GM18517 (cell line): ENCODE measurements around the gene ORM1.
"Not testable (repeated sequence)": the region's sequence is repeated elsewhere in the genome, so short reads cannot be mapped to it uniquely, and the experiment has no call there.

Experiments used
- ATAC-seq: cut with Tn5 transposase; IDR thresholded peaks from one replicate; pipeline ENCODE4 v1.9.1; 2021; ENCODE audit warnings: mild to moderate bottlenecking, moderate library complexity; ENCODE audit not compliant: unreplicated experiment

The ORM1 gene

GRCh38 chr9:114304416-114305188 lies 18.3 kb upstream of the ORM1 start:
- ATAC-seq: no peak

DNA sequence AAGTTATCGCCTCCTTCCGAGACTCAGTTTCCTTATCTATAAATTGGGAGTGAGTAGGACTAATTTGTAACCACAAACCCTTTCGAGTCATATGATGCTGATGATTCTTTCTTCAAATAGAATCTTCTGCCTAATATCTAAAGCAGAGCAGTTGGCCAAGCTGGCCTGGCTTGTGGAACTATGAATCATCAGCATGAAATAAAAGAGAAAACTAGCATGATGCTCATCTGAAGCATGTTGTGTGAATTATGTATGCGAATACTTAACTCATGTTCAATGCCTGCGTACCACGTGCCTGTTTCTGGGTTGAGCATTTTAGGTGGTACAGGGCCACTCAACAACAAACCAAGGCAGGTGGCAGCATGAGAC lies 15.0 kb upstream of the ORM1 start:
- no peak for ATAC-seq

DNA sequence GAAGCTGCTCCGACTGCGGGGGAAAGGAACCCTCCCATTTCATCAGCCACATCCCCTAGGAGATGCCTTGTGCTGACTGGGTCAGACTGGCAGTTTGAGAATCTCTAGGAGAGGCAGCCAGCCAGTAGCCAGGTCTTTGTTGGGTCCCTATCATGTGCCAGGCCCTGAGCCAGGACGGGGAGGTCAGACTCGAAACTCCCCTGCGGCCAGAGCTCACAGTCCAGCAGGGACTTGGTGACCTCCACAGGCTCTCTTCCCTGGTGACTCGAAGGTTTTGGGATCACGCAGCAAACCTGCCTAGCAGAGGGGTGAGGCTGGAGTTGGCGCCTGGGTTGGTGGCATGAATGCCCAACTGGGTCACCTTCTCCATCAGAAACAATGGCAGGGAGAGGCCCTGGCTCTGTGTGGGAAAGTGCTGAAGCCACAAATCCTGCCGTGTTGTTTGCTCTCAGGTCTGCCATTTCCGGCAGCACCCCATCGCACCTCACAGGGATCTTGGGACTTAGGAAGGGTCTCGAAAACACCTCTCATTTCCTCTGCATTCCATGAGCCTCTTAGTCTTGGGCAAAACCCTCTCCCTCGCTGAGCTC lies 14.4 kb upstream of the ORM1 start:
- ATAC-seq: no peak

GRCh38 chr9:114309096-114309495 lies 13.8 kb upstream of the ORM1 start:
- ATAC-seq: no peak

- ATAC-seq: no peak
Measured at GRCh38 chr9:114310471-114311450, 12.1 kb upstream of the ORM1 start.

DNA sequence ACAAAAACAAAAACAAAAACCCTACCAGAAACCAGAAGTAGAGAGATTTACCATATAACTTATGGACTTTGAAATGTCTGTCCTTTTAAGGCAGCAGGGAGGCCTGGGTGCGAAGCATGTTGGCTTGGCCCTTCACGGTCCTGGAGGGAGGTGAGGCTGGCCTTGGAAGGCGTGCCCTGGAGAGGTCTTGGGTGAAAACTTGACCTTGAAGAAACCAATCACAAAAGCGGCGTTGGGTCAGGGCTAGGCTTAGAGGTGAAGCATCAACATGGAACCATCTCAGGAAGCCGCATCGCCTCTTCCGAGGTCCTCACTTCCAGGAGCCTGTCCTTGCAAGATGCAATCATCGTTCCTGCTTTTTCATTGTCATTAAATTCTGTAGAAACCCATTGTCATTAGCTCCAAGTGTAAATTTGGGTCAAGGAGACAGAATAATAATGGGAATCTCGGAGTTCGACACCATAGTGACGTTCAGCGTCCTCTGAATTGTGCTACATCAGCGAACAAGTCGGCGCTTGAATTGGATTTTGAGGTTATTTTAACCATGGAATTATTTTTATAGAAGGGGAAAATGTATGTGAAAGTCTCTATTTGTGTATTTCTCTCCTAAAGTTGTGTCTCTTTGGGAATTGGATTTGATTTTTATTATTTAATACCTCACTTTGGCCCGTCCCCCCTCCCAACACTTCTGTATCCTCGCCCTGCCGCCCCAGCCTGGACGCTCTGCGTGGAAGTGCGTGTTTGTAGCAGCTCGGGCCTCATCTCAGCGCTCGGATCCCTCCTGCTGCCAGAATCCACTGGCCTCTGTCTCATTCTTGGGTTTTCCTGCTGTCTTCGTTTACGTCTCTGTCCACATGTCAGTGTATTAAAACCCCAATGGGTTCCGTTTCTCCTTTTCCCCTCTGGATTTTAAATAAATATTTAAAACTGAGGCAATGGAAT lies 11.1 kb upstream of the ORM1 start:
- ATAC-seq: no peak

GRCh38 chr9:114312513-114312875 lies 10.4 kb upstream of the ORM1 start:
- no peak for ATAC-seq

GRCh38 chr9:114313186-114313585 lies 9.7 kb upstream of the ORM1 start:
- no peak for ATAC-seq

DNA sequence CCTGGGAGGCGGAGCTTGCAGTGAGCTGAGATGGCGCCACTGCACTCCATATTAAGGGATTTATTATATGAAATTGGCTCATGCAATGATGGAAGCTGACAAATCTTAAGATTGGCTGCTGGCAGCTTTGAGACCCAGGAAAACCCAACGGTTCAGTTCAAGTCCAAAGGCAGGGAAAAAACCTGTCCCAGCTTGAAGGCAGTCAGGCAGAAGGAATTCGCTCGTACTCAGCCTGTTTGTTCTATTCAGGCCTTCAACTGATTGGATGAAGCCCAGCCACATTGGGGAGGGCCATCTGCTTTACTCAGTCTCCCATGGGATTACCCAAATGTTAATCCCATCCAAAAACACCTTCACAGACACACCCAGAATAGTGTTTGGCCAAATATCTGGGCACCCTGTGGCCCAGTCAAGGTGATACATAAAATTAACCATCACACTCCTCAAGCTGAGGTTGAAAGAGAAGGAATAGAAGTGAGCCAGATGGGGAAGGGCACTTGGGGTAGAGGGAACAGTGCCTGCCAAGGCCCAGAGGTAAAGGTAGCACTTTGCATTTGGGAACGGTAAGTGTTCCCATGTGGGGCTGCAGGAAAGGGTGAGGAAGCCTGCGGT lies 8.5 kb upstream of the ORM1 start:
- ATAC-seq: no peak

GRCh38 chr9:114314881-114315722 lies 7.8 kb upstream of the ORM1 start:
- no peak for ATAC-seq

DNA sequence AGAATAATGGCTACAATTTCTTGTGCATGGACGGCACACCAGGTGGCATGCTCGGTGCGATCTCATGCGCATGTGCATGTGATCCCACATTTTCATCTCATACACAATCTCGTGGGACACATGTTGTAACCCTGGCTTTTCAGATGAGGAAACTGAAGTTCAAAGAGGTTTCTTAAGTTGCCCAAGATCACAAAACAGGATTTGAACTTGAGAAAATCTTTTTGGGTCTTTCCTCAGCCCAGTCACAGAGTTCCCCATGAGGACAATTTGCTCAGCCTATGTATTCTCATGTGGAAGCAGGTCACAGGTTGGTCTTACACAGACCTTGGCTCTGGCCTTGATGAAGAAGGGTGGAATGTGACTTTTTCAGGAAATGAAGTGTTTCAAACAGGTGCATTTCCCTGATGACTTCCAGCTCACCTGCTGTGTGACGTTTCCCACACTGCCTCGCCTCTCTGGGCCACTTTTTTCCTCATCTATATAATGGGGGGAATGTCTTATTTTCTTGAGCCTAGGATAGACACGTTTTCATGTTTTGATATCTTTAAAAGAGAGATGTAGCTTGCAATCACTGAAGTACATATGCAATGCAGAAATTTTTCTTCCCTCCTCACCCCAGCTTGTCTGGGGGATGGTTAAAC lies 7.1 kb upstream of the ORM1 start:
- no peak for ATAC-seq

- no peak for ATAC-seq
Measured at GRCh38 chr9:114316605-114317230, 6.2 kb upstream of the ORM1 start.

DNA sequence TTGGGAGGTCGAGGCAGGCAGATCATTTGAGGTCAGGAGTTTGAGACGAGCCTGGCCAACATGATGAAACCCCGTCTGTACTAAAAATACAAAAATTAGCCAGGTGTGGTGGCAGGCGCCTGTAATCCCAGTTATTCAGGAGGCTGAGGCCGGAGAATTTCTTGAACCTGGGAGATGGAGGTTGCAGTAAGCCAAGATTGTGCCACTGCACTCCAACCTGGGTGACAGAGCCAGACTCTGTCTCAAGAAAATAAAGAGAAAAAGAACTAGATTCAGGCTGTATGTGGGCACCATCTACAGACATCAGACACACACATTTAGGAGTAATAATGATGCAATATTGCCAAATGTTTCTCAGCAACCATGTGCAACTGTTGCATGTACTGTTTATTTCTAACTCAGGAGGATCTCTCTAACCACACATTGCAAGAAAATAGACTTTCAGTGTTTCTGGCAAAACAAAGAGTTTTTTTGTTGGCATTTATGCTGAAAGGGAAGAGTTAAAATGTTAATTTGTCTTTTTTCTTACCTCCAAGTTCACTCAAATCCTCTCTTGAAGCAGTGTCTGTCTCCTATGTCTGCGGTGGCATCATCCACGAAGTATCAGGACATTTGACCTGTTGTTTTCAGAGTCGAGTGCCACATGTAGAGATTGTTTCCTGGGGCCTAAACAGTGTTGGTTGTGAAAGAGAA lies 5.1 kb upstream of the ORM1 start:
- ATAC-seq: no peak

GRCh38 chr9:114318416-114318815 lies 4.5 kb upstream of the ORM1 start:
- no peak for ATAC-seq

GRCh38 chr9:114319147-114319546 lies 3.8 kb upstream of the ORM1 start:
- no peak for ATAC-seq

DNA sequence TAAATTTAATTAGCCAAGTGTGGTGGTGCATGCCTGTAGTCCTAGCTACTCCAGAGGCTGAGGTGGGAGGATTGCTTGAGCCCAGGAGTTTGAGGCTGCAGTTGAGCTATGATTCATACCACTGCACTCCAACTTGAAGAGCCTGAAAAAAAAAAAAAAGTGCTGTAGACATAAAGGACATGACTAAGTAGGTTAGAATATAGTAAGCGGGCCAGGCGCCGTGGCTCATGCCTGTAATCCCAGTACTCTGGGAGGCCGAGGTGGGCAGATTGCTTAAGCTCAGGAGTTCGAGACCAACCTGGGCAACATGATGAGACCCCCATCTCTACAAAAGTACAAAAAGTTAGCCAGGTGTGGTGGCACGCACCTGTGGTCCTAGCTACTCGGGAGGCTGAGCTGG lies 2.2 kb upstream of the ORM1 start:
- not testable (repeated sequence) for ATAC-seq

- no peak for ATAC-seq
Measured at GRCh38 chr9:114321759-114322158, 1.1 kb upstream of the ORM1 start.
